T-helper 17 cell (primary cell): ENCODE measurements around the gene TFCP2. TPM values are rescaled to one million over a fixed set of nuclear protein-coding genes. Genes with fewer than 3 reads are reported as not detected.
"Not testable (repeated sequence)": the region's sequence is repeated elsewhere in the genome, so short reads cannot be mapped to it uniquely, and the experiment has no call there.

Experiments used
- ATAC-seq: fragments of 150-1000 bp; cut with Tn5 transposase; 2 replicates; pipeline ENCODE4 v1.10.0; 2021; ENCODE audit warnings: mild to moderate bottlenecking, moderate library complexity
- DNase-seq, 3 donors: peaks; one replicate each; pipeline versions ENCODE4 v3.0.0 to v3.0.0-alpha.2; 2020 to 2021
- H3K9me3 ChIP-seq: one replicate; pipeline ENCODE4 v1.7.0; 2013; ENCODE audit warnings: low read length, mild to moderate bottlenecking; ENCODE audit not compliant: control insufficient read depth, poor library complexity, severe bottlenecking
- H3K27ac Mint-ChIP-seq: one replicate; pipeline ENCODE4 v1.8.0; 2022; ENCODE audit warnings: mild to moderate bottlenecking, moderate library complexity, mixed read lengths
- H3K27me3 Mint-ChIP-seq: one replicate; pipeline ENCODE4 v1.8.0; 2022; ENCODE audit warnings: mixed read lengths
- H3K36me3 Mint-ChIP-seq: one replicate; pipeline ENCODE4 v1.8.0; 2022; ENCODE audit warnings: low read depth, mixed read lengths
- H3K4me1 Mint-ChIP-seq: one replicate; pipeline ENCODE4 v1.8.0; 2022; ENCODE audit warnings: mild to moderate bottlenecking, mixed read lengths
- H3K4me3 Mint-ChIP-seq: one replicate; pipeline ENCODE4 v1.8.0; 2022; ENCODE audit warnings: mild to moderate bottlenecking, moderate library complexity, mixed read lengths
- total RNA-seq, 4 donors: library from RNA in 2 of 4; stranded (reverse) in 2 of 4; gene quantifications; one replicate each; pipeline ENCODE4 v1.2.3 and lab custom pipeline; 2022 to 2026

TFCP2 gene, protein sequence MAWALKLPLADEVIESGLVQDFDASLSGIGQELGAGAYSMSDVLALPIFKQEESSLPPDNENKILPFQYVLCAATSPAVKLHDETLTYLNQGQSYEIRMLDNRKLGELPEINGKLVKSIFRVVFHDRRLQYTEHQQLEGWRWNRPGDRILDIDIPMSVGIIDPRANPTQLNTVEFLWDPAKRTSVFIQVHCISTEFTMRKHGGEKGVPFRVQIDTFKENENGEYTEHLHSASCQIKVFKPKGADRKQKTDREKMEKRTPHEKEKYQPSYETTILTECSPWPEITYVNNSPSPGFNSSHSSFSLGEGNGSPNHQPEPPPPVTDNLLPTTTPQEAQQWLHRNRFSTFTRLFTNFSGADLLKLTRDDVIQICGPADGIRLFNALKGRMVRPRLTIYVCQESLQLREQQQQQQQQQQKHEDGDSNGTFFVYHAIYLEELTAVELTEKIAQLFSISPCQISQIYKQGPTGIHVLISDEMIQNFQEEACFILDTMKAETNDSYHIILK
- total RNA-seq (10 to 100 TPM; 15.7 to 20.5 TPM), total RNA-seq (lab: John Stamatoyannopoulos, UW) (12.6 to 22.2 reads per million in 2 donors)

DNA sequence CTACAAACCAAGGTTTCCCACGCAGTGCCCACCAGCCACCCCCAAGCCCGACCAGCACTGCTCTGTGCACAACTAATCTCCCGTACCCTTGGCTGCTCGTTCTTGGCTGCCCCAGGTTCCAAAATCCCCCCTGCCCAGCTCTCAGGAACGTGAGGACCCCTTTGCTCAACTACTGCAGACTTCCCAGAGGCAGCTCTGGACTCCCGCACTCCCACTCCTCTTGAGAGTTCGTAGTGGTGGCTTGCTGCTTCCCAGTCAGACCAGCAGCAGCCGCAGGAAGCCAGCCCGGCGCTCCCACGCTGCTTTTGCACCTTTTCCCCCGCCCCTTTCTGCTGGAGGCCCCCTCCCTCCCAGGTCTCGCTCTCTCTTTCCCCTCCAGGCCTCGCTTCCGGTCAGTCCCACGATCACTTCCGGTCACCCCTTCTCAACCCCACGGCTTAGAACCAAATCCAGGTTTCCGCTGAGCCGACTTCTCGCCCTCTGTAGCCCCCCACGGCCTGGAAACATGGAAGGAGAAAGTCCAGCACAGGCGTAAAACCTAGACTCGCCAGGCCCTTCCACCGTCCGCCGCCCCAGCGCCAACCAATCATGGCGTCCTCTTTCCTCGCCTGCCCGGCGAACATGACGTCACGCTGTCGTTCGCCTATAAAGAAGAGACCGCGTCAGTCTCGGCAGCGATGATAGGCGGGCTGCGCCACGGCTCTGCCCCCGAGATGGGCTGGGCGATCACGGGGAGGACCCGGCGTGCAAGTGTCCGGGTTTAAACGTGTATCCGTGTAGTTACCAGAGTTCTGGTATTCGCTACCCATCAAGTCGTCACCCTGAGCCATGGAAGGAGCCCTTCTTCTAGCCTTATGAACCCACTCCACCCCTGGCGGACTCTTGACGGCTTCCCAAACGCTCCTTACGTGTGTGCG lies at the start of gene TFCP2:
Gene TFCP2 (minus strand): TSS at position 621 of the 917 bp plus-strand sequence. CDS start 713 bp downstream, outside the sequence.
- DNase-seq (peak; percentile 84 to 88 (median 86)), ATAC-seq (peak; percentile 99)
- Mint-ChIP-seq H3K27me3 (no peaks in the 10 kb centered on the region), H3K4me3 (peak within 1 kb of the TSS; percentile 78), H3K27ac (no peak within 1 kb of the TSS), H3K36me3 (no peaks in the 10 kb centered on the region), H3K4me1 (peaks cover 3% of the 10 kb centered on the region)
- no peaks in the 10 kb centered on the region for H3K9me3 ChIP-seq

DNA sequence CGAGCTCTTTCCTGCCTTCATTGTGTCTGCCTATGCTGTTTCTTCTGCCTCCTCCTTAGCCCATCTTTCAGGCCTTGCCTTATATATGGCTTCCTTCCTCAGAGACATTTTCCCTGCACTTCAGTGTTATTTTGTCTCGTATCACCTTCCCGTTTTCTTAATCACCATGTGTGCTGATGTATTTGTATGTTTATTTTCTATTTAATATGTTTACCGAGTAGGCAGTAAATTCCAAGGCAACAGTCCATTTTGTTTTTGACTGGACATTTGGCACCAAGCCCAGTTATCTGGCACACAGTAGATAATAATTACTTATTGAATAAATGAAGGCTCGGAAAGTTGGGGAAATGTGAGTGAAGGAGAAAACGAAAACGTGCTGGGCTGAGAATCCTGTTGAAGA lies 49.5 kb upstream of the TFCP2 start:
- H3K9me3 ChIP-seq: no peaks in the 10 kb centered on the region
- Mint-ChIP-seq H3K27ac (peak overlapping the region; percentile 16), H3K4me3 (no peak overlapping the region), H3K4me1 (peaks cover 19% of the 10 kb centered on the region), H3K36me3 (peaks cover 2% of the 10 kb centered on the region), H3K27me3 (no peaks in the 10 kb centered on the region)
- DNase-seq (no peak), ATAC-seq (no peak)

DNA sequence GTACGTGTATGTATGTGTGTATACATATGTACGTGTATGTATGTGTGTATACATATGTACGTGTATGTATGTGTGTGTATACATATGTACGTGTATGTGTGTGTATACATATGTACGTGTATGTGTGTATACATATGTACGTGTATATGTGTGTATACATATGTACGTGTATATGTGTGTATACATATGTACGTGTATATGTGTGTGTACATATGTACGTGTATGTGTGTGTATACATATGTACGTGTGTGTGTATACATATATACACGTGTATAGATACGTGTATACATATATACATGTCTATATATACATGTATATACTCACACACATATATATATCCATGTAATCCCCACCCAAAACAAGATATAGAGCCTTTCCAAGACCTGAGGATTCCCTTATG lies 46.9 kb upstream of the TFCP2 start:
- not testable (repeated sequence) for H3K9me3 ChIP-seq, DNase-seq, H3K36me3 Mint-ChIP-seq, H3K4me3 Mint-ChIP-seq, H3K27me3 Mint-ChIP-seq, H3K27ac Mint-ChIP-seq, ATAC-seq
- H3K4me1 Mint-ChIP-seq: peaks cover 17% of the 10 kb centered on the region

DNA sequence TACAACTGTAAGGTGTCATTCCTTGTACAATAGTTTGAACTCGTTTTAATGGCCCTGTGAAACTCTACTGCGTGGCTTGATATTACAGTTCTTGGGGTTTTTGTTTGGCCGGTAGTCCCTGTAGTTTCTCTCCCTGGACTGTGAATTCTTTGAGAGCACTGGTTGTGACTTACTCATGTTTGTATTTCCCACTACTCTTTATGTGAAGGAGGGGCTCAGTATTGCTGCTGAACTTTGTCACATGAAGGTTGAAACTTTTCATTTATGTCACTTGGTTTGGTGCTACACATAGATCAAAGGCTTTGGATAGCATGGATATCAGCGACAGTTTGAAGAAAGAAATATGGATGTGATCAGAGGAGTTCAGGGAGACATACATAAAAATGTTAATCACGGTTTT lies 46.4 kb upstream of the TFCP2 start:
- ATAC-seq: no peak
- no peaks in the 10 kb centered on the region for H3K9me3 ChIP-seq
- H3K27me3 Mint-ChIP-seq: no peaks in the 10 kb centered on the region
- H3K36me3 Mint-ChIP-seq: peaks cover 2% of the 10 kb centered on the region
- H3K27ac Mint-ChIP-seq: peak overlapping the region; percentile 93
- peaks cover 18% of the 10 kb centered on the region for H3K4me1 Mint-ChIP-seq
- H3K4me3 Mint-ChIP-seq: peak overlapping the region; percentile 61
- no peak for DNase-seq

DNA sequence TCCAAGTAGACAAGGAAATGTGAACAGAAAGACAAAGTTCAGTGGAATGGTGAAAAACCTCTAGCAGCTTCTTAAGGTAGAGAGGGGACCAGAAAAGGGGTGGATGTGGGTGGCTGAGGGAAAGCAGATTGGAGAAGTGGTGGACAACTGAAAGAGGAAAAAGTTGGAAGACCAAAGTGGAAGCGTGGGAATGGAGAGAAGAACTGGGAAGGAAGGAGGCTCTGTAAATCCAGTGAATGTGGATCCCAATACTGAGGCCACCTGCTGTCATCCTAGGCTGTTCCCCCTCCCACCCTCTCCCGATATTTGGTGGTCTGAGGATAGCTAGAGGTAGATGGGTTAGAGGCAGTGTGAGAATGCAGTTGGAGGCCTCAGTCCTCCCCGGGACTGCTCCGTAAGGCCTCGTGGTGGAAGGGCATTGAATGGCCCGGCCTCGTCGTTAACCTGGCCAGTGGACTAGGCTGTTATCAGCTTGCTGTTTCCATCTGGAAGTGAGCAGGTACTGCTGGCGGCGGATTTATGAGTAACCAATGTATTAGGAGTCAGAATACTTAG lies 45.7 kb upstream of the TFCP2 start:
- no peak for DNase-seq
- Mint-ChIP-seq H3K4me1 (peaks cover 21% of the 10 kb centered on the region), H3K4me3 (peak overlapping the region; percentile 95), H3K27ac (peak overlapping the region; percentile 93), H3K36me3 (peaks cover 3% of the 10 kb centered on the region), H3K27me3 (no peaks in the 10 kb centered on the region)
- no peaks in the 10 kb centered on the region for H3K9me3 ChIP-seq
- no peak for ATAC-seq

DNA sequence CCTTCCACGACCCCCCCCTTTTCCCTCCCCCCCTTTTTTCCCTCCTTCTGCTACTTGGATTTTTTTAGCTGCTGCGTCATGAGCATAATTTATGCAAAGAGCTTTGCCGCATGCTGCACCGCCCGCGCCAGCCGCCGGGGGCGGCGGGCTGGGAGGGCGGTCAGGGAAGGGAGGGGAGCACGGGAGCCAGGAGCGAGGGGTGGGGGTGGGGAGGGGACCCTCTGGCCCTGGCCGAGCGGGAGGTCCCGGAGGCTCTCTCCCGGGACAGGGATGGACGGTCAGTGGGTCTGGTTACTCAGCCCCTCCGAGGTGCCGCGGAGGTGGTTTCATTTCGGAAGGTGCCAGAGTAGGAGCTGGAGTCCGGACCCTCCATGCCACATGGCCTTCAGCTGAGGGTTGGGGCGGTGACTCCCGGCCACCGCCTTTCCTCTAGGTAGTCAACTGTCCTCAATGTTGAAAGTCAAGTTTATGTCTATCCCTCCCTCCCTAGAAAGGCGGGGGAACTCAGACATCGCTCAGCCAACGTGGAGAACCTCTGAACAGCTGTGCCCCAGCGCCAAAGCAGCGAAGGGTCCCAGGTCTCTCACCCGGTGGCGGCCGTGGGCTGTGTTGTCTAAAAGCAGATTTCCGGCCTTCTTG lies 45.2 kb upstream of the TFCP2 start, which contains the start of gene POU6F1:
Gene POU6F1 (minus strand): TSS at position 95 of the 639 bp plus-strand sequence. CDS start 11,226 bp downstream, outside the sequence.
- peak; percentile 85 for ATAC-seq
- no peaks in the 10 kb centered on the region for H3K9me3 ChIP-seq
- Mint-ChIP-seq H3K27me3 (no peaks in the 10 kb centered on the region), H3K27ac (peak within 1 kb of the TSS; percentile 93), H3K4me3 (peak within 1 kb of the TSS; percentile 95), H3K4me1 (peaks cover 21% of the 10 kb centered on the region), H3K36me3 (peaks cover 3% of the 10 kb centered on the region)
- DNase-seq: peak; percentile 60 to 63 (median 62)

DNA sequence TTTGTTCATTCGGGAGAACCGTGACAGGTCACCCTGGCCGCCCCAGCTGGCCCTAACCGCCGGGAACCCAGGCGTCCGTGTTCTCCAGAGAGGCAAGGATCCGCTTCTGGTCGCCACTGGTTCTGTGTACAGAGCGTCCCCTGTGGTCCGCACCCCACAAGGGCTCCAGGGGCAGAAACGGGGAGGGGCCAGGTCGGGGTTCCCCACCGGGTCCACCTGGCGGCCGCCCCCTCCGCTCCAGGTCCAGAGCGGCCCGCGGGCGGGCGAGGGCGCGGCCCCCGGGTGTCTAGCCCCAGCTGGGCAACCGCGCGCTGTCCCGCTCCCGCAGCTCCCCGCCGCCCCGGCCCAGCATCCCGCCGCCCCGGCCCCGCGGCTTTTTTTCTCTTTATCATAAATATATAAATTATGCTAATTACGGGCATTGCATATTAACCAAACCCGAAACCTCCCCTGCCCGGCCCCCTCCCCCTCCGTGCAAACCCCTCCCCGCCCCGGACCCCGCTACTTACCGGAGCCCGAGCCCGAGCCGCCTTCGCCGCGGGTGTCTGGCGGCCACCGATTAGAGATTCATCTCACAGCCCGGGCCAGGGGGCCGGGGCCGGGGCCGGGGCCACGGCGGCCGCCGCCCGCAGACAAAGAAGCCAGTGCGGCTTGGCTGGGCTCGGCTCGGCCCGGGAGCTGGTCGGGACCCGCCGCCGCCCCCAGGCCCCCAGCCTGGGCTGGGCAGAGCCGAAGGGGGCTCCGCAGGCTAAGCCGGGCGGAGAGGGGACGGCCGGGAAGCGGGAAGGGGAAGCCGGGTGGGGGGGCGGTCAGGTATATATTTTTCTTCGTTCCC lies 44.4 kb upstream of the TFCP2 start:
- Mint-ChIP-seq H3K4me3 (peak overlapping the region; percentile 95), H3K4me1 (peaks cover 20% of the 10 kb centered on the region), H3K27ac (peak overlapping the region; percentile 93), H3K36me3 (peaks cover 3% of the 10 kb centered on the region), H3K27me3 (no peaks in the 10 kb centered on the region)
- H3K9me3 ChIP-seq: no peaks in the 10 kb centered on the region
- ATAC-seq (peak; percentile 58), DNase-seq (peak; percentile 37 to 39 (median 38))

DNA sequence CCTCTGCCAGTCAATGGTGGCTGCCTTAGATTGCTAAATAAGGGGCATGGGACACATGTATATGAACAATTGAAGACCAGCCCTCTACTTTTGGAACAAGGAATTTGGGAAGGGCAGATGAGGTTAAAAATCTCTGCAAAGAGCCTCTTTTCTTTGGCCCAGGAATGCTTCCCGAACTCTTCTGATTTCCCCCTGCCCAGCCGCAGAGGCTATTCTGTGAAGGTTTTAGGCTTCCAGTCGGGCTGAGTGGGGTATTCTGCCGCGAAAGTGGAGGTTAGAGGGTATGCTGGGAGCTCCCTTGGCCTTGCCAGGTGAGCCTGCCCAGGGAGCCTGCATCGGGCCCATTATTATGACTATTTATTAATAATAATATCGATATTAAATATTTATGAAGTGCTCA lies 43.7 kb upstream of the TFCP2 start:
- no peak for DNase-seq
- no peak for ATAC-seq
- H3K36me3 Mint-ChIP-seq: peaks cover 3% of the 10 kb centered on the region
- peak overlapping the region; percentile 79 for H3K27ac Mint-ChIP-seq
- peaks cover 19% of the 10 kb centered on the region for H3K4me1 Mint-ChIP-seq
- no peaks in the 10 kb centered on the region for H3K27me3 Mint-ChIP-seq
- no peaks in the 10 kb centered on the region for H3K9me3 ChIP-seq
- peak overlapping the region; percentile 80 for H3K4me3 Mint-ChIP-seq

DNA sequence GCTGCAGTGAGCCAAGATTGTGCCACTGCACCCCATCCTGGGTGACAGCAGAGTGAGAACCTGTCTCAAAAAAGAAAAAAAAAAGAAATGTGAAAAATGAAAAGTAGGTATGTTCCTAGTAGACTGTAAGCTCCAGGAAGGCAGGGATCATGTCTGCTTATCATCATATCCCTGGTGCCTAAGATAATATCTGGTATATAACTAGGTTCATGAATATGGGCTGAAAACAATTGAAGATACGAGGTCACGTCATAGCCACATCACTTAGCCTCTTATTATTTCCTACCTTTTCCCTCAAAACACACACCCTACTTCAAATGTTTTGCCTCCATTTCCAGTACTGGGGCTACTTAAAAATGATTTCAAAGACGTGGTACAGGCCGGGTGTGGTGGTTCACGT lies 42.0 kb upstream of the TFCP2 start:
- DNase-seq (no peak), ATAC-seq (no peak)
- H3K27ac Mint-ChIP-seq: no peak overlapping the region
- no peaks in the 10 kb centered on the region for H3K27me3 Mint-ChIP-seq
- peaks cover 22% of the 10 kb centered on the region for H3K4me1 Mint-ChIP-seq
- H3K4me3 Mint-ChIP-seq: no peak overlapping the region
- H3K36me3 Mint-ChIP-seq: peaks cover 3% of the 10 kb centered on the region
- H3K9me3 ChIP-seq: no peaks in the 10 kb centered on the region

DNA sequence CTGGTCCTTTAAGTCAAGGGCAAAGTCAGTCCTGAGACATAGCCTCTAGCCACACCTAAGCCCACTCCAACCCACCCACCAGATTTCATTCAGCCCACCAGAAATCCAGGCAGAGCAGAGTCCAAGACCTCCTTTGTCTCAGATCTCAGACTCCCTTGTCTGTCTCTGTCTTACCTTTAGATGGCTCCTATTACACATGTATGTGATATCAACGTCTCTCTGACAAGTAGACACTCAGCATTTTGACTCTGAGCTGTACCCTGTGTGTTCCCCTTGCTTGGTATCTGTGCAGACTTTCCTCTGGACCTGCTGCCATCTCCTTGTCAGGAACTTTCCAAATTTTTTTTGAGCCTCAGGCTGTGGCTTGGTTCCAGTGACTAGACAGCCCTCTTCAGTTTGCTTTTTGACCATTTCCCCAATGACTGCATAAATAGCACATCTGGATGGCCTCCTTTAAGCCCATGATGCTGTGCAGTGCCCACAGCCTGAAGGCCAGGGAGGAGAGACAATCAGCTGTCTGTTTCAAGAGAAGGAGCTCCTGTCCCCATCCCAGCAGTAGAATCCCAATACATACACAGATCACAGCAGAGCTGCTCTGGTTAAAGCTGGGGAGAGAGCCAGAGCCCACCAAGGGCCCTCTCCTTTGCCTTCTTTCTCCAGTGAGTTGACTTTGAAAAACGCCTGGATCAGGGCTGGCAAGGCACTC lies 37.9 kb upstream of the TFCP2 start:
- Mint-ChIP-seq H3K27me3 (no peaks in the 10 kb centered on the region), H3K4me3 (peak overlapping the region; percentile 28), H3K36me3 (peaks cover 5% of the 10 kb centered on the region), H3K27ac (peak overlapping the region; percentile 9), H3K4me1 (peaks cover 8% of the 10 kb centered on the region)
- ATAC-seq (no peak), DNase-seq (no peak)
- no peaks in the 10 kb centered on the region for H3K9me3 ChIP-seq

DNA sequence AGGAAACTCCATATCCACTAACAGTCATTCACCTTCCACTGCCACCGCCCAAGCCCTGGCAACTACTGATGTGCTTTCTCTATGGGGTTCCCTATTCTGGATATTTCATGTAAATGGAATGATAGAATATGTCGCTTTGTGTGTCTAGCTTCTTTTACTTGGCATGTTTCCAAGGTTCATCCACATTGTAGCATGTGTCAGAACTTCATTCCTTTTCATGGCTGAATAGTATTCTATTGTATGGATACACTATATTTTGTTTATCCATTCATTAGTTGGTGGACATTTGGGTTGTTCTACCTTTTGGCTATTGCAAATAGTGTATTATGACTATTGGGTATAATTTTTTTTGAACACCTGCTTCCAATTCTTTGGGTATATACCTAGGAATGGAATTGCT lies 36.3 kb upstream of the TFCP2 start:
- Mint-ChIP-seq H3K27ac (no peak overlapping the region), H3K4me3 (no peak overlapping the region), H3K4me1 (peaks cover 5% of the 10 kb centered on the region), H3K36me3 (peaks cover 2% of the 10 kb centered on the region), H3K27me3 (no peaks in the 10 kb centered on the region)
- ATAC-seq (no peak), DNase-seq (no peak)
- no peaks in the 10 kb centered on the region for H3K9me3 ChIP-seq
